ENCODE measurements around the gene KEAP1.
"Not testable (repeated sequence)": the region's sequence is repeated elsewhere in the genome, so short reads cannot be mapped to it uniquely, and the experiment has no call there.

Gene KEAP1

GRCh38 chr19:10503002-10503789, at the start of gene KEAP1:
Gene KEAP1 (minus strand): TSS chr19:10503356. CDS start chr19:10500033, 3,323 bp downstream.
- Histone ChIP-seq H3K9me3 (ENCODE audit: control insufficient read depth in 1 of 2, low read length in 2 of 2) (no peaks in the 10 kb centered on the region), H3K4me3 (ENCODE audit: low read depth in 1 of 2, low read length in 2 of 2) (peak within 1 kb of the TSS; percentile 77 to 88), H3K27me3 (ENCODE audit: low read depth, low read length) (no peaks in the 10 kb centered on the region), H3K4me1 (ENCODE audit: control insufficient read depth in 1 of 2, insufficient read depth in 2 of 2, low read length in 2 of 2) (peaks cover 4 to 24% of the 10 kb centered on the region in 2 donors), H3K27ac (ENCODE audit: low read length) (peak within 1 kb of the TSS; percentile 88), H3K36me3 (ENCODE audit: control insufficient read depth in 1 of 2, insufficient read depth in 2 of 2, low read length in 2 of 2) (peaks cover 6 to 19% of the 10 kb centered on the region in 2 donors)

GRCh38 chr19:10552510-10553053, 49.4 kb upstream of the KEAP1 start:
- Histone ChIP-seq H3K27me3 (ENCODE audit: low read depth, low read length) (no peaks in the 10 kb centered on the region), H3K4me1 (ENCODE audit: control insufficient read depth in 1 of 2, insufficient read depth in 2 of 2, low read length in 2 of 2) (no peaks in the 10 kb centered on the region), H3K27ac (ENCODE audit: low read length) (no peak overlapping the region), H3K36me3 (ENCODE audit: control insufficient read depth in 1 of 2, insufficient read depth in 2 of 2, low read length in 2 of 2) (peaks cover 25 to 84% of the 10 kb centered on the region in 2 donors), H3K4me3 (ENCODE audit: low read depth in 1 of 2, low read length in 2 of 2) (no peak overlapping the region), H3K9me3 (ENCODE audit: control insufficient read depth in 1 of 2, low read length in 2 of 2) (no peaks in the 10 kb centered on the region)

DNA sequence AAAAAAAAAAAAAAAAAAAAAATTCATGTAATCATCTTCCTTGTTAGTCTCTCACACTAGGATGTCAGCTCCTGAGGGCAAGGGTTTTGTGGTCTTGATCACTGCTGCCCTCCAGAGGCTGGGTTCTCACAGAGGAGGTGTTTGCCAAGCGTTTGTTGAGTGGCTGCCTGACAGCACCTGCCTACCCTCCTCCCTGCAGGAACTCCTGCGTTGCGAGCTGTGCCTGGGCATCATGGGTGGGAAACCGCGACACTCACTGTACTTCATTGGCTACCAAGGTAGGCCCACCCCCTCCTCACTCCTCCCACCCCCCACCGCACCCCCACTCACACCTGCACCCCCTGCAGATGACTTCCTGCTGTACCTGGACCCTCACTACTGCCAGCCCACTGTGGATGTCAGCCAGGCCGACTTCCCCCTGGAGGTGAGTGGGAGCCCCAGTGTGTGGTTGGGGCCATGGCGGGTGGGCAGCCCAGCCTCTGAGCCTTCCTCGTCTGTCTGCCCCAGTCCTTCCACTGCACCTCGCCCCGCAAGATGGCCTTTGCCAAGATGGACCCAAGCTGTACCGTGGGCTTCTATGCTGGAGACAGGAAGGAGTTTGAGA, 48.6 kb upstream of the KEAP1 start:
- Histone ChIP-seq H3K4me1 (ENCODE audit: control insufficient read depth in 1 of 2, insufficient read depth in 2 of 2, low read length in 2 of 2) (no peaks in the 10 kb centered on the region), H3K27me3 (ENCODE audit: low read depth, low read length) (no peaks in the 10 kb centered on the region), H3K27ac (ENCODE audit: low read length) (no peak overlapping the region), H3K9me3 (ENCODE audit: control insufficient read depth in 1 of 2, low read length in 2 of 2) (no peaks in the 10 kb centered on the region), H3K4me3 (ENCODE audit: low read depth in 1 of 2, low read length in 2 of 2) (no peak overlapping the region), H3K36me3 (ENCODE audit: control insufficient read depth in 1 of 2, insufficient read depth in 2 of 2, low read length in 2 of 2) (peaks cover 25 to 85% of the 10 kb centered on the region in 2 donors)

DNA sequence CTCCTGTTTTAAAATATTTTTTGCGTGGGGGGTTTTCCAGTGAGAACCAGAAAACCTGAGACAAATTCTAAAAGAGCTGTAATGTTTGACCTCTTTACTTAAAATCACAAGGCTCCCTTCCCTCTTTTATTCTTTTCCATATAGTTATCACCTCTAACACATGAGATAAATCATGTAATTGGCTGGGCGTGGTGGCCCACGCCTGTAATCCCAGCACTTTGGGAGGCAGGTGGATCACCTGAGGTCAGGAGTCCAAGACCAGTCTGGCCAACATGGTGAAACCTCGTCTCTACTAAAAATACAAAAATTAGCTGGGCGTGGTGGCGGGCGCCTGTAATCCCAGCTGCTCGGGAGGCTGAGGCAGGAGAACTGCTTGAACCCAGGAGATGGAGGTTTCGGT, 47.9 kb upstream of the KEAP1 start:
- H3K4me1 ChIP-seq (ENCODE audit: control insufficient read depth in 1 of 2, insufficient read depth in 2 of 2, low read length in 2 of 2); H3K27me3 ChIP-seq (ENCODE audit: low read depth, low read length); H3K9me3 ChIP-seq (ENCODE audit: control insufficient read depth in 1 of 2, low read length in 2 of 2); H3K4me3 ChIP-seq (ENCODE audit: low read depth in 1 of 2, low read length in 2 of 2); H3K27ac ChIP-seq (ENCODE audit: low read length): not testable (repeated sequence)
- H3K36me3 ChIP-seq (ENCODE audit: control insufficient read depth in 1 of 2, insufficient read depth in 2 of 2, low read length in 2 of 2), result peaks cover 25 to 81% of the 10 kb centered on the region in 2 donors

- H3K36me3 ChIP-seq (ENCODE audit: control insufficient read depth in 1 of 2, insufficient read depth in 2 of 2, low read length in 2 of 2), result peaks cover 22 to 74% of the 10 kb centered on the region in 2 donors
- H3K27me3 ChIP-seq (ENCODE audit: low read depth, low read length), result no peaks in the 10 kb centered on the region
- no peak overlapping the region for H3K4me3 ChIP-seq (ENCODE audit: low read depth in 1 of 2, low read length in 2 of 2)
- no peak overlapping the region for H3K27ac ChIP-seq (ENCODE audit: low read length)
- no peaks in the 10 kb centered on the region for H3K9me3 ChIP-seq (ENCODE audit: control insufficient read depth in 1 of 2, low read length in 2 of 2)
- H3K4me1 ChIP-seq (ENCODE audit: control insufficient read depth in 1 of 2, insufficient read depth in 2 of 2, low read length in 2 of 2), result peaks cover 0 to 3% of the 10 kb centered on the region in 2 donors
Observed at GRCh38 chr19:10550336-10550735, 47.2 kb upstream of the KEAP1 start.

GRCh38 chr19:10549733-10550132, 46.6 kb upstream of the KEAP1 start:
- no peak overlapping the region for H3K4me3 ChIP-seq (ENCODE audit: low read depth in 1 of 2, low read length in 2 of 2)
- H3K4me1 ChIP-seq (ENCODE audit: control insufficient read depth in 1 of 2, insufficient read depth in 2 of 2, low read length in 2 of 2), result peaks cover 0 to 9% of the 10 kb centered on the region in 2 donors
- no peaks in the 10 kb centered on the region for H3K9me3 ChIP-seq (ENCODE audit: control insufficient read depth in 1 of 2, low read length in 2 of 2)
- no peaks in the 10 kb centered on the region for H3K27me3 ChIP-seq (ENCODE audit: low read depth, low read length)
- no peak overlapping the region for H3K27ac ChIP-seq (ENCODE audit: low read length)
- H3K36me3 ChIP-seq (ENCODE audit: control insufficient read depth in 1 of 2, insufficient read depth in 2 of 2, low read length in 2 of 2), result peaks cover 21 to 68% of the 10 kb centered on the region in 2 donors

GRCh38 chr19:10548746-10549276, 45.7 kb upstream of the KEAP1 start:
- Histone ChIP-seq H3K4me1 (ENCODE audit: control insufficient read depth in 1 of 2, insufficient read depth in 2 of 2, low read length in 2 of 2) (peaks cover 0 to 15% of the 10 kb centered on the region in 2 donors), H3K27me3 (ENCODE audit: low read depth, low read length) (no peaks in the 10 kb centered on the region), H3K36me3 (ENCODE audit: control insufficient read depth in 1 of 2, insufficient read depth in 2 of 2, low read length in 2 of 2) (peaks cover 13 to 61% of the 10 kb centered on the region in 2 donors), H3K4me3 (ENCODE audit: low read depth in 1 of 2, low read length in 2 of 2) (no peak overlapping the region), H3K27ac (ENCODE audit: low read length) (no peak overlapping the region), H3K9me3 (ENCODE audit: control insufficient read depth in 1 of 2, low read length in 2 of 2) (no peaks in the 10 kb centered on the region)

- H3K4me1 ChIP-seq (ENCODE audit: control insufficient read depth in 1 of 2, insufficient read depth in 2 of 2, low read length in 2 of 2), result peaks cover 0 to 19% of the 10 kb centered on the region in 2 donors
- no peaks in the 10 kb centered on the region for H3K27me3 ChIP-seq (ENCODE audit: low read depth, low read length)
- H3K9me3 ChIP-seq (ENCODE audit: control insufficient read depth in 1 of 2, low read length in 2 of 2), result no peaks in the 10 kb centered on the region
- no peak overlapping the region for H3K4me3 ChIP-seq (ENCODE audit: low read depth in 1 of 2, low read length in 2 of 2)
- no peak overlapping the region for H3K27ac ChIP-seq (ENCODE audit: low read length)
- H3K36me3 ChIP-seq (ENCODE audit: control insufficient read depth in 1 of 2, insufficient read depth in 2 of 2, low read length in 2 of 2), result peaks cover 7 to 41% of the 10 kb centered on the region in 2 donors
Observed at GRCh38 chr19:10546817-10547216, 43.7 kb upstream of the KEAP1 start.

- Histone ChIP-seq H3K36me3 (ENCODE audit: control insufficient read depth in 1 of 2, insufficient read depth in 2 of 2, low read length in 2 of 2) (peaks cover 7 to 25% of the 10 kb centered on the region in 2 donors), H3K27me3 (ENCODE audit: low read depth, low read length) (no peaks in the 10 kb centered on the region), H3K4me1 (ENCODE audit: control insufficient read depth in 1 of 2, insufficient read depth in 2 of 2, low read length in 2 of 2) (peaks cover 0 to 19% of the 10 kb centered on the region in 2 donors), H3K27ac (ENCODE audit: low read length) (peak overlapping the region; percentile 72), H3K9me3 (ENCODE audit: control insufficient read depth in 1 of 2, low read length in 2 of 2) (no peaks in the 10 kb centered on the region), H3K4me3 (ENCODE audit: low read depth in 1 of 2, low read length in 2 of 2) (peak overlapping the region; percentile 81 to 85)
Observed at GRCh38 chr19:10544753-10545251, 41.6 kb upstream of the KEAP1 start.

GRCh38 chr19:10544242-10544752, 41.1 kb upstream of the KEAP1 start:
- Histone ChIP-seq H3K9me3 (ENCODE audit: control insufficient read depth in 1 of 2, low read length in 2 of 2) (no peaks in the 10 kb centered on the region), H3K36me3 (ENCODE audit: control insufficient read depth in 1 of 2, insufficient read depth in 2 of 2, low read length in 2 of 2) (peaks cover 7 to 21% of the 10 kb centered on the region in 2 donors), H3K27ac (ENCODE audit: low read length) (peak overlapping the region; percentile 72), H3K4me1 (ENCODE audit: control insufficient read depth in 1 of 2, insufficient read depth in 2 of 2, low read length in 2 of 2) (peaks cover 0 to 19% of the 10 kb centered on the region in 2 donors), H3K27me3 (ENCODE audit: low read depth, low read length) (no peaks in the 10 kb centered on the region), H3K4me3 (ENCODE audit: low read depth in 1 of 2, low read length in 2 of 2) (peak overlapping the region; percentile 81 to 85)
